ENCODE results near the gene RBM24.
A peak's percentile ranks its signal among the peaks of the same experiment; 100 is the strongest.

RBM24 gene

DNA sequence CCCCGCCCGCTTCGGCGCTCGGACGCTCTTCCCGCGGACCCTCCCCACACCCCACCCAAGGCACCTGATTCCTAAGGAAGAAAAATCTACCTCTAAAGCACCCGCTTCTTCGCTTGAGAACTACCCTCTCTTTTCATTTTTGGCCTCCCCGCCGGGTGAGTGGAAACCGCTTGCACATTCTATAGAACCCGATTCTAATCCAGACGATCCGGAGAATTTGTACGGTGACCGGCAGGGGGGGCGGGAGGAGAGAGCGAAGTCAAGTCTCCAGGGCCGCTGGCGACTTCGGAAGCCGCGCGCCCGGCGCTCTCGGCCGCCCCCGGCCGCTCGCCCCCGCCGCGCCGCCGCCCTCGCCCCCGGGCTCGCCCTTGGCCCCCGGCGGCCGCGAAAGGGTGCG is at the start of gene RBM24:
RBM24 (plus strand) TSS at position 262 of the 397 bp plus-strand sequence. CDS start 221 bp downstream, outside the sequence.
- peak; percentile 89 for DNase-seq

DNA sequence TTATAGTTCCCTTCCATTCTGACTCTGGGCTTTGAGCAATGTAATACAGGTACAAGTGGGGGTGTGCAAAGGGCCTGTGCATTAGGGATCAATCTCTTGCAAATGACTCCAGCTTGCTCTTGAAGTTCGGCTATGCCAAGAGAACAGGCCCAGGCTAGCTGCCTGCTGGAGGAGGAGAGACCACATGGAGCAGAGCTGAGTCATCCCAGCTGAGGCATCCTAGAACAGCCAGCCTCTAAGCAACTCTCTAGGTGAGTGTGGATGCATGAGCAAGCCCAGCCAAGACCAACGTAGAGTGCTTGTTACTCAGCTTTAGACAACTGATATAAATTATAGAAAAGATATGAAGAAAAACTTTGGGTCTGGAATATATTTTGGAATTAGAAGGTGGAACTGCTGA is 47.6 kb upstream of the RBM24 start:
- DNase-seq, result peak; percentile 61

DNA sequence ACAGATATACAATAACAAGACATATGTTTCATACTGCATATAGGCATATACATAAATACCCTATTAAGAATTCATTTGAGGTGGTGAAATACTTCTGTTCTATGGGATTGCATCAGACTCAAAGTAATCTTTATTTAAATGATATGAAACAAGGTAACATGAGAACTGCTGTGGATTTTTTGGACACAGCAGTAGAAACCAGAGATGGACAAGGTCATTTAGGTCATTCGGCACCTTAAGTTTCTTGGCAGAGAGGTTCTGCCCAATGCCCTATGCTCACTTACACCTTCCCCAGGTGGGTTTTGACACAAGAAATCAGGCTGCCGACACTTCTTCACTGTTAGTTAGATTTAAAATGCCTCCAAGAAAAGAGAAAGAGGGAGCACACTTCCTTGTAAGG is 43.9 kb upstream of the RBM24 start:
- DNase-seq, result no peak

DNA sequence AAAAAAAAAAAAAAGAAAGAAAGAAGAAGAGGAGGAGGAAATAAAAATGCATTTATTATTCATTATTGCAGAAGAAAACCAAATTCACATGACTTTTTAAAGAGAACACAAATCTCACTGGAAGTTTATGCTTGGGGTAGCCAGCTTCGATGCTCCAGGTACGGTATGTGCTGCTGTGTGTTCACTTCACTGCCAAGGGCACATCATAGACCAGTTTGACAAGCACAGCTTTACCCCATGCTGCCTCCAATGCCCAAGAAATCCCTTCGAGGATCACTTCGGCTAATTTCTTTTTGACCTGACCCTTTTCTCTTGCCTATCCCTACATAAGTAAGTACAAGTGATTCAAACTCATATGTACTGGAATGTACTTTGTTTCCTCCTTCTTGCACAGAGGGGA is 41.9 kb upstream of the RBM24 start:
- no peak for DNase-seq

DNA sequence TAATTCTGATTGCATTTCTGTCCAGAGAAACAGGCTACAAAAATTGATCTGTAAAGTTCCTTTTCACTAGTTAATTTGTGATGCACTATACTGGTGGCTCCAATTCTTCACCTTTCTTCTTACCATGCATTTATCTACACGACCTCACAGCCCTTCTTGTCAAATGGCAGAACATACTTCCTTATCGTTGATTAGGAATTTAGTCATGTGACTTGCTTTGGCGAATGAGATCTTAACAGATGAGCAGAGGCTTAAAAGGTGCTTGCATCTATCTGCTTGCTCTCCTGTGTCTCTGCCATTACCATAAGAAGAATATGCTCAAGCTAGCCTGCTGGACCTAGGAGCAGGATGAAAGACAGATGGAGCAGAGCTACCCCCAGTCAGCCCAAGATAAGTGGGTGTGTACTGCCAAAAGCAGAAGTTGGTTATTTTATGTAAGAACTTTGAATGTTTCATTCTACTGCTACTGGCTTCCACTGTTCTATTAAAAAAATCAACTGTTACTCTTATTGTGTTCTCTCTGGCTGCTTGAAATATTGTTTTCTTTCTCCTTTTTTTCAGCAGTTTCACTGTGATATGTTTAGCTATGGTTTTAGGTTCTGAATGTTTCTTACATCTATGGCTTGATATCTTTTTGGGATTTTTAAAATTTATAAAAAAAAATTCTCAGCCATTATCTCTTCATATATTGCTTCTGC is 40.2 kb upstream of the RBM24 start:
- no peak for DNase-seq

DNA sequence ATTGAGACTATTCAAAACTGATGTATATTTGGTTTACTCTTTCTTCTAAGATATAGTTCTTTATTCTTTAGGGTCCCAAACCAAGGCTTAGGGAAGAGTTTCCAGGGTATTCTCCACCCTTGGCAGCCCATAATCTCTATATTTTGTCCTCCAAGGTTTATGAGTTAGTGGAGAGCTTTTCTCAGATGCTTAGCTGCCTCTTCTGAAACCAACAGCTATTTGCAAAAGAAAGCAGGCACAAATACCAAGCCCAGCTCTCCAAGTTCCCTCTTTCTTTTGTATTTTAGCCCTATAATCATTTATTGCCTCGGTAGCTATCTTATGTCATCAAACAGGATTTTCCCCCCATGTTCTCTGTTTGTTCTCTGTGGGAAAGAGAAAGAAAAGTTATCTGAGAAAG is 39.1 kb upstream of the RBM24 start:
- DNase-seq, result no peak

DNA sequence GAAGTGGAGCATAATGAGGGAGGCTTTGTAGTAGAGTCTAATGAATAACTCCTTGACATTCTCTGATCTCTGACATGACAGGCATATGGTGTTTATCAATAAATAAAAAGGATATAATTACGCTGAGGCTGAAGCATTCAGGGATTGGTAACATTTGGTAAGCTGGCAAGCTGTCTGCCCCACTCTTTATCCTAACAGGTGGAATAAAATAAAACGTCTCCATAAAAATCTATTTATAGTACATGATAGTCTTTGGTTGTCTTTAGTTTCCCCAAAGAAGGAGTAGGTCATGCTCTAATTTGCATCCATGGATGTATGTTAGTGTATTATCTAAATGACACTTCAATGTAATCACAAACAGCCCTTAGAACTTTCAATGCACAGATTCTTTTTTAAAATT is 30.9 kb upstream of the RBM24 start:
- no peak for DNase-seq

DNA sequence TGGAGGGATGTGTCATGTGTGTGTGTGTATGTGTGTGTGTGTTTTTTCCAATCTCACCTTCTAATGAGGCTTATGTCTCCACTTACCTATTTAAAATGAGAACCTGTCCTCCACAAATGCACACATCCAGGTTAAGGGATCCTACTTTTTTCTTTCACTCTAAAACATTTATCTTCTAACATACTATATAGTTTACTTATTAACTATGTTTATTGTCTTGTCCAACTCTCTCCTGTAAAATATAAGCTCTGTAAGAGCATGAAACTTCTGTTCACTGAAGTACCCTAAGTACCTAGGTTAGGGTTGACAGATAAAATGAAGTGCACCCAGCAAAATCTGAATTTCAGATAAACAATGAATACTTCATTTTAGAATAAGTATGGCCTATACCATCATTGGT is 29.2 kb upstream of the RBM24 start:
- no peak for DNase-seq

DNA sequence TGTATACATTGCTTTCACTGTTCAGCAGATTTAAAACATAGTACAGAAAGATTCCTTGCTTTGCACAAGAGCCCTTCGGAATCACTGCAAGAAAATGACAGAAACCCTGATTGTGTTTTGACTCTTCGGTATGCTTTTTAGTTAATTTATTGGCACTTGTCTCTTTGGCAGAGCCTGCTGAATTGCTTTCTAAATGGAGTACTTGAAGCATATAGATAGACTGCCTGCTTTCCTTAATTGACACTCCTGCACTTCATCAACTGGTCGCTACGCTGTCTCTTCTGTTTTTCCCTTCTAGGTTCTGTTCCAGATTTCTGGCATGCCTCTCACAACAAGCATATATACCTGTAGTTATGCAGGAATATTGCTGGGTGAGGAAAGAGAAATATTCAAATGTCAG is 22.4 kb upstream of the RBM24 start:
- no peak for DNase-seq

DNA sequence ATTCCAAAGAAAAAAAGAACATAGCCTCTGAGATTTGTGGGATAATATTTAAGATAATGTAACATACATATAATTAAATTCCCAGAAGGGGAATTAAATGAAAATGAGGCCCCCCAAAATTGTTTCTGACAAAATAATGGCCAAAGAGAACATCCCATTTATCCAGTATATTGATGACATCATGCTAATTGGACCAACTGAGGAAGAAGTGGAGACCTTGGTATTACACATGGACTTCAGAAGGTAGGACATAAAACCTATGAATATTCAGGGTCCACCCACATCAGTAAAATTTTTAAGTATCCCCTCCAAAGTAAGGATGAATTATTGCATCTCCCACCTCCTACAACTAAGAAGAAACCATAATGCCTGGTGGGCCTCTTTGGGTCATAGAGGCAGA is 15.6 kb upstream of the RBM24 start:
- no peak for DNase-seq

DNA sequence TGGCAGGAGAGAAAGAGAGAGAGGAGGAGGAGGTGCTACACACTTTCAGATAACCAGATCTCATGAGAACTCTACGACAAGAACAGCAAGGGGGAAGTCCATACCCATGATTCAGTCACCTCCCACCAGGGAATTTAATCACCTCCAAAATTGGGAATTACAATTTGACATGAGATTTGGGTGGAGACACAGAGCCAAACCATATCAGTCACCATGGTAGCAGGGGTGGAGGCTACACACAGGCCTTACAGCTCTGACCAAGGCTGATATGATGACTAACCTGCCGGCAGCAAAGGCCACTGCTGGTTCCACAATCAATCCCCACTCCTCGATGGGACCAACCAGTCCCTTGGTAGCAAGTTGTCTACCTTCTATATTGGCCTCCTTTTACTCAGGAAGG is 13.6 kb upstream of the RBM24 start:
- DNase-seq, result no peak

DNA sequence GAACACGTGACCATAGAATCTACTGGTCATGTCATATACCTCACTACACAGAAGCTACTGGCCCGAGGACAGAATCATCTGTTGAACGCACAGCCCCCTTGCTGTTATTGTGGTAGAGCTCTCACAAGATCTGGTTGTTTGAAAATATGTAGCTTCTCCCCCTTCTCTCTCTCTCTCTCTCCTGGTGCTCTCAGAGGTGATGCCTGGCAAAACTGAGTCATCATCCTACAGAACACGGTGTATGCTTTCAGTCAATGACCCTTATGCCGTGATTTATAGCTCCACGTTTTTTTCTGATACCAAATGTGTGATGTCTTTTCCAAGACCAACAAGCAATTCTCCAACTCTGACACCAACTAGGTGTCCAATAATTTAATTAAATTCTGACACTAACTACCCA is 13.0 kb upstream of the RBM24 start:
- DNase-seq, result no peak

DNA sequence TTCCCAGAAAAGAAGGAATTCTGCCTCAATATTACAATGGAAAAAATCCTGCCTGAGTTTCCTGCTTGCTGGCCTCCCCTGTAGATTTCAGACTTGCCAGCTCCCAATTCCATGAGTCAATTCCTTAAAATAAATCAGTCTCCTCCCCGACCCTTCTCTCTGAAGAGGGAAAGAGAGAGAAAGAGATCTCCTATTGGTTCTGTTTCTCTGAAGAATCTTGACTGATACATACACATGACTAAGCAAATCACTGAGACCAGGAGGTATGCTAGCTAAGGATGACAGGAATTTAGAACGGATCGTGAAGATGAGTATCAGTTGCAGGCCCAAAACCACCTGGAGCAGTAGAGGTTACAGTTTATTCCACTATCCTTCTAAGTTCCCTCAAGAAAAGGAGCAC is 11.3 kb upstream of the RBM24 start:
- no peak for DNase-seq

DNA sequence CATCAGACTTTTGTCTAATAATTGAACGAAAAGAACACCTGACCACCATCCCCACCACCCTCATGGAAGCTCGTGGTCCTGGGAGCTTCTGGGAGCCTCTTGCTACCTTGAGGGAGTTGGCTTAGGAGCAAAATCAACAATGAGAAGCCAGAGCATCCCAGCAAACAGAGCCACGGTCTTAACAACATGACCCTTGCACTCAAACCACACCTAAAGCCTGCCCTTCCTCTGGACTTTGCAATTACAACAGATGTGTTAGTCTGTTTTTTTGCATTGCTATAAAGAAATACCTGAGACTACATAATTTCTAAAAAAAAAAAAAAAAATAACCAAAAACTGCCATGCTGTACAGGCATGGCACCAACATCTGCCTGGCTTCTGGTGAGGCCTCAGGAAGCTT is 9.5 kb upstream of the RBM24 start:
- no peak for DNase-seq

DNA sequence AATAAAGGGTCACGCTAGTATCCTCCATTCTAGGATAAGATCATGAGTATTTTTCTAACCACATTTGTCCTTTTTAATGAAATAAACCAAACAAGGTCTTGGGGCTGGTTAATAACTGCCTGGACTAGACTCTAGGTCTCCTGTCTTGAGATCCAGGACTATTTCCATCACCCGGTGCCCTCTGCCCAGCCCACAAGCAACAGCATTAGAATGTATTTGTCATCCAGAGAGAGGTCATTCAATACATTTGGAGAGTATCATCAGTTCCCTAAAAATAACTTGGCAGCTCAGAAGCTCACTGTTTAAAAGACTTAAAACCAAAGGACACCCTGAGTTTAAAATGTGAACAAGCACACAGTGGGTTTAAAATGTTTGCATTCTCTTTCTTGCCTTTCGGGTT is 4.4 kb upstream of the RBM24 start:
- no peak for DNase-seq

DNA sequence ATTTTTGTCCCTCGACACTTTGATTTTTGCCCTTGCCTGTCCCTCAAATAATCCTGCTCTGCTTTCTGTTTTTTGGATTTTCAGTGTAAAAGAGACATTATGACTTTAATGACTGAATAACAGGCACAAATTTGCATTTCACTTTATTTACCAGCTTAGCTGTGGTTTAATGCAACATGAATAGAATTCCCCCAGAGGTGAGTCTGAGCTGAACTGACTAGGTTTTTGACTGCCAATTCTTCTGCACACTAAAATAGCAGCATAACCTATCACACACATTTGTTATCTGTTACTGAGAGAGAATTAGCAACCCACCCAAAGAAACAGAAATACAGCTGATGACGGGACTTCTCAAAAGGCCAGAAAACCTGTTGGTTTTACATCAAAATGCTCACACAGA is 3.9 kb upstream of the RBM24 start:
- no peak for DNase-seq

DNA sequence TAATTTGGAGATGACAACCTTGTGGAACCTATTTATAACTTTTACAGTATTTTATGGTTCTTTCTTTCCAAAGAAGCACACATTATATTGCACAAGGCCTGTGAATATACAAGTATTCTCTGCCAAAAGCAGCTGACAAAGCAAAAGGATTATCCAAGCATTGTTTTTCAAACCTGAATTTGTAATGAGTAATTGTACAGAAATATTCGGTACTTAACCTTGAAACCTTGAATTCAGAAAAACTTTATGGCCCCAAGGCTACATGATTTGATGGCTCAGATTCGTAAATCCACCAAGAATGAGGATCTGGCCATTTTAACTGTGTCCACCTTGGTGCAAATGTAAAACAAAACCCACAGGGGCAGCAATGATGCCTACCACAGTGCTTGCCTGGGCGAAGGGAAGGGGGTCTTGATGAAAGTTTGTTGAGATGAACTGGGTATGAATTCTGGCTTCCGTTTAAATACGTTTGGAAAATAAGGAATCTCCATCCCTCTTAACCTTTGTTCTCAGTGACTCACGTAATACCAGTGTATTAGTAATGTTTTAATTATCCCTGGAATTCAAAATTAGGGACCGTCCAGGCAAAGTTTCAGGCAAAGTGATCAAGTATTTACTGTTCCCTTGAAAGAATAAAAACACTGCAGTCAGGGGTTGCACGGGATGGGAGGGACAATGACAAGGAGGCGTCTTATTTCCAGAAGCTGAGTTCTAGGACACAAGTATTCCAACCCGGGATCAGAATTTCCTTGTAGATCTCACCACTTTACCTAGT is 2.7 kb upstream of the RBM24 start:
- DNase-seq, result no peak

DNA sequence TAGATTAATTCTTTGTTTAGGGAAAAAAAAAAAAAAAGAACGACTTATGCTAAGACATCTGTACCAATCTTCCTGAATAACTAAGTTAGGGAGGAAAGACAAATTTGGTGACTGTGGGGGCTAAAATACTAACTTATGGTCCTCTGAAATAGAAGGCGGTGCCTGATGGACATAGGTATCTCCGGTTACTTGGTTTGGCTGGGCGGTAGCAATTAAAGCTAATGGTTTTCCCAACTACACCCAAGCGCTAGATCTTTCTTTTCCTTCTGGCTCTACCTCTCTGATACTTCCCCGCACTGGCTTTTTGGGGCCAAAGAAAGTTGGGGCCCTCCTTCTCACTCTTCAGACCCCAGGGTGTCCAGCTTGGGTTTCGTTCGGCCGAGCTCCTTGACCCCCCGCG is 1.0 kb upstream of the RBM24 start:
- DNase-seq, result no peak

DNA sequence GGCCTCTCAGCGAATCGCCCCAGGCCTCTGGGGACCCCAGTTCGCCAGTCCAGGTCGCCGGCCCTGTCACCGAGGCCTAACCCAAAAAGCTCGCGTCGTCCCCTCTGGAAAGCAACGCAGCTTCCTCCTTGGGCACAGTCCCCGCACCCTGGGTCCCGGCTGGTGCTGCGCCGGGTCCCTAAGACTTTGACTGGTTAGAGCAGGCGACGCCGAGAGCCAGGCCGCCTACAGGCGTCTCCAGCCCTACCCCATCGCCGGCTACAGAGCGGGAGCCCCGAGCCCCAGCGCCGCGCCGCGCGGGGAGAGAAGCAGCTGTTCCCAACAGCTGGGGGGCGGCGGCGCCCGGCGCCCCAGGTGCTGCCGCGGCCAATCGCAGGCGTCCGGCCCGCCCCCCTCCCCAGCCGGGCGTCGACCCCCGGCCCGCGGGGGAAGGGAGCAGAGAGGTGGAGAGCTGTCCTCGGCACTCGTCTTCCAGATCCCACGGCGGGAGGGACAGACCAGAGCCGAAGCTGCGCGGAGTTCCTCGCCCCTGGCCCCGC is 540 bp upstream of the RBM24 start:
- DNase-seq, result peak; percentile 81

DNA sequence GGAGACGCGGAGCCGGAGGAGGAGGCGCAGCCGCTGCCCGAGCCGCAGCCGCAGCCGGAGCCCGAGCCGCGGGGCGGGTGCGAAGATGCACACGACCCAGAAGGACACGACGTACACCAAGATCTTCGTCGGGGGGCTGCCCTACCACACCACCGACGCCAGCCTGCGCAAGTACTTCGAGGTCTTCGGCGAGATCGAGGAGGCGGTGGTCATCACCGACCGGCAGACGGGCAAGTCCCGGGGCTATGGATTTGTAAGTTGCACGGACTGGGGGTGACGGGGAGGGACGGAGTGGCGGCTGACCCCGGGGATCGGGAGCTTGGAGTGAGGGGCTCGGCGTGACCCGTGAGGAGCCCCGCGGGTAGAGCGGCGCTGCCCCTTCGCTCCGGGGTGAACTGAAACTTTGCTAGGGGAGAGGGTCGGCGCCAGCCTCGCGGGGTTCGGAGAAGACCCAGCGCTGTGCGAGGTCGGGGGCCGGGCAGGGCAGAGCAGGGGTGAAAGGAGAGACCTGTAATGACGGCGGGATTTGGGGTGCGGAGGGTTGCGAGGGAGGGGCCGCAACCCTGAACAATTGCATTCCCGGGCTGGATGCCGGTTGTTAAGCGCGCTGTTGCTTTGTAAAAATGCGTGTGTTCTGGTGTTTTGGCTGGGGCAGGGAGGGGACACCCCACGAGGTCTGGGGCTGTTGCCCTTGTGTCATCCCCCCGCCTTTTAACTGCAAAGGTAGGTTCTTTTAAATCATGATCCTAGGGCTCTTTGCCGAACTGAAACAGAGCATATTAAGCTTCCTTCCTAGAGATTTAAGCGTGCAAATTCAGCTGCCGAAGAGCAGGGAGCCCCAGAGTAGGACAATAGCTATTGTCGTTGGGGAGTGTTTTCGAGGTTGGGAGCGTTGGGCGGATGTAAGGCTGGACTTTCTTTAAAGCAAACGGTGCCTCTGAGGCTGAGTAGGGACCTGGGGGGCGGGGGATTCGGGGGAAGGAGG is 628 bp downstream of the RBM24 start:
- no peak for DNase-seq

DNA sequence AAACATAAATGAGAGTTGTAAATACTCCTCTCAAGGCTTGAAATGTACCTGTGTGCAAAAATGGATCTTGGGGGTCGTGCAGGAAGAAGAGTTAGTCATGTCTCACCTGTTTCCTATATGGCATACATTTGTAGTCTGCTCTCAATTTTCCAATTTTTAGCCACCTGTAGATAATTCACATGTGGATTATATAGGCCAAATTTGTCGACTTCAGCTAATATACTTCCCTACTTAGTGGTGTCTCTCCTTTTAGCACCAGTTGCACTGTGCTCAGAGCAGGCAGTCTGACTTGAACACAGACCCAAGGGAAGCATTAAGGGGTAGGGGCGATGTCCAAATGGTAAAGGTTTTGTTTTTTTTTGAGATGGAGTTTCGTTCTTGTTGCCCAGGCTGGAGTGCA is 1.9 kb downstream of the RBM24 start:
- DNase-seq, result no peak

DNA sequence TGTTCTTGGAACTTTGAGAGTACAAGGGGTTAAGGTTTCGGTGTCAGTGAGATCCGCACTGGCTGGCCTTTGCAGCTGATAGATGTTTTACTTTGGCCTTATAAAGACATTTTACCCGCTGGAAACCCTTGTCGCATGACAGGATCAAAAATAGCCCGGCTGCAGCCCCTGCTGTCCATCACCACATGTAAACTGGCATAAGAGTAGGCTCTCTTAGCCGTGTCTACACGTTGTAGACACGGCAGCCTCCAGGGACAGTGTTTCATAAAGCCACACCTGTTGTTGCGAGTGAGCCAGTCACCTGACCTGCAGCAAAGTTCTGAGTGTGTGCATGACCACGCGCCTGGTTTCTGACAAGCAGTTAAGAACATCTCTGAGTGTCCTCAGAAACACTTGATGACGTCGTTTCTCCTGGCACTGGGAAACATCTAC is 8.5 kb downstream of the RBM24 start:
- no peak for DNase-seq

DNA sequence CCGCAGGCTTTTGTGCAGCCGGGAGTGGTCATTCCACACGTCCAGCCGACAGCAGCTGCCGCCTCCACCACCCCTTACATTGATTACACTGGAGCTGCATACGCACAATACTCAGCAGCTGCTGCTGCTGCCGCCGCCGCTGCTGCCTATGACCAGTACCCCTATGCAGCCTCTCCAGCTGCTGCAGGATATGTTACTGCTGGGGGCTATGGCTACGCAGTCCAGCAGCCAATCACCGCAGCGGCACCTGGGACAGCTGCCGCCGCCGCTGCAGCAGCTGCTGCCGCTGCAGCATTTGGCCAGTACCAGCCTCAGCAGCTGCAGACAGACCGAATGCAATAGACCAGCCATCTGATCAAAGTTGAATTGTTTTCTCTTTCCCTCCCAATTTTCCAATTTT is 10.6 kb downstream of the RBM24 start:
- no peak for DNase-seq
